ENCODE measurements around the gene RXFP3.
A peak's percentile ranks its signal among the peaks of the same experiment; 100 is the strongest.
"Not testable (repeated sequence)": the region's sequence is repeated elsewhere in the genome, so short reads cannot be mapped to it uniquely, and the experiment has no call there.

RXFP3 gene, protein sequence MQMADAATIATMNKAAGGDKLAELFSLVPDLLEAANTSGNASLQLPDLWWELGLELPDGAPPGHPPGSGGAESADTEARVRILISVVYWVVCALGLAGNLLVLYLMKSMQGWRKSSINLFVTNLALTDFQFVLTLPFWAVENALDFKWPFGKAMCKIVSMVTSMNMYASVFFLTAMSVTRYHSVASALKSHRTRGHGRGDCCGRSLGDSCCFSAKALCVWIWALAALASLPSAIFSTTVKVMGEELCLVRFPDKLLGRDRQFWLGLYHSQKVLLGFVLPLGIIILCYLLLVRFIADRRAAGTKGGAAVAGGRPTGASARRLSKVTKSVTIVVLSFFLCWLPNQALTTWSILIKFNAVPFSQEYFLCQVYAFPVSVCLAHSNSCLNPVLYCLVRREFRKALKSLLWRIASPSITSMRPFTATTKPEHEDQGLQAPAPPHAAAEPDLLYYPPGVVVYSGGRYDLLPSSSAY

DNA sequence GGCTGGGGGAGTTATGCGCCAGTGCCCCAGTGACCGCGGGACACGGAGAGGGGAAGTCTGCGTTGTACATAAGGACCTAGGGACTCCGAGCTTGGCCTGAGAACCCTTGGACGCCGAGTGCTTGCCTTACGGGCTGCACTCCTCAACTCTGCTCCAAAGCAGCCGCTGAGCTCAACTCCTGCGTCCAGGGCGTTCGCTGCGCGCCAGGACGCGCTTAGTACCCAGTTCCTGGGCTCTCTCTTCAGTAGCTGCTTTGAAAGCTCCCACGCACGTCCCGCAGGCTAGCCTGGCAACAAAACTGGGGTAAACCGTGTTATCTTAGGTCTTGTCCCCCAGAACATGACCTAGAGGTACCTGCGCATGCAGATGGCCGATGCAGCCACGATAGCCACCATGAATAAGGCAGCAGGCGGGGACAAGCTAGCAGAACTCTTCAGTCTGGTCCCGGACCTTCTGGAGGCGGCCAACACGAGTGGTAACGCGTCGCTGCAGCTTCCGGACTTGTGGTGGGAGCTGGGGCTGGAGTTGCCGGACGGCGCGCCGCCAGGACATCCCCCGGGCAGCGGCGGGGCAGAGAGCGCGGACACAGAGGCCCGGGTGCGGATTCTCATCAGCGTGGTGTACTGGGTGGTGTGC lies at the start of gene RXFP3:
RXFP3 (plus strand) TSS at position 6 of the 636 bp plus-strand sequence; CDS start at position 361, 355 bp downstream.
- peak; percentile 1 for DNase-seq

DNA sequence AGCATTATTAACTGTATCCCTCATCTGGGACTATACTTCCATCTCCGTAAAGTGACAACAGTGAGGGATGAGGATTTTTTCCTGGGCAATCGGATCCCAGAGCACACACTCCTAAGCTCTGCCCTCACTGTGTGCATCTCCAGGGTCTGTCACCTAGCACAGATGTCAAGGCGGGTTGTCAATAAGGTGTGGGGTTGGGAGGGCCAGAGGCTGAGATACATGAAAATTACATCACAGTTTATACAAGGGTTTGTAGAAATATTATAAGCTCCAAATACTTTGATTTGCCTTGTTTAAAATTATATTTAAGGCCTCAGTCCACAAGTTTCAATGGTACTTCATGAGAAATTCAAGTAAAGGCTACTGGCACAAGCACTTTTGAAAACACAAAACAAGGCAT lies 48.9 kb upstream of the RXFP3 start:
- no peak for DNase-seq

DNA sequence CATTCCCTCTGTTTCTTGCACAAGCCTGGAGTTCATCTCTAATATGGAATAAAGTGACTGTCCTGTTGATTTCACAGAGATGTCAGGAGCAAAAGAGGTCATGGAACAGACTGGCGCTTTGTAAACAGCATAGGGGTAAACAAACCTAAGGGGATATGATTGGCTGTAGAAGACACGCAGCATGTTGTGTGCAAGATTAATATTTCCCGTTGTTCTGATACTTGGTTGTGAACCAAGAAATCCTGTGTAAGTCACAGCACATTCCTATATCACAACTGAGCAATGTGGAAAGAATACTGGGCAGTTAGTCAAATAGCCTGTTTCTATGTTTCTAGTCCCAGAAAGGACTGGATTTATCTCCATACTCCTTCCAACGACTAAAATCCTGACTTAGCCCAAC lies 47.6 kb upstream of the RXFP3 start:
- DNase-seq, result no peak

DNA sequence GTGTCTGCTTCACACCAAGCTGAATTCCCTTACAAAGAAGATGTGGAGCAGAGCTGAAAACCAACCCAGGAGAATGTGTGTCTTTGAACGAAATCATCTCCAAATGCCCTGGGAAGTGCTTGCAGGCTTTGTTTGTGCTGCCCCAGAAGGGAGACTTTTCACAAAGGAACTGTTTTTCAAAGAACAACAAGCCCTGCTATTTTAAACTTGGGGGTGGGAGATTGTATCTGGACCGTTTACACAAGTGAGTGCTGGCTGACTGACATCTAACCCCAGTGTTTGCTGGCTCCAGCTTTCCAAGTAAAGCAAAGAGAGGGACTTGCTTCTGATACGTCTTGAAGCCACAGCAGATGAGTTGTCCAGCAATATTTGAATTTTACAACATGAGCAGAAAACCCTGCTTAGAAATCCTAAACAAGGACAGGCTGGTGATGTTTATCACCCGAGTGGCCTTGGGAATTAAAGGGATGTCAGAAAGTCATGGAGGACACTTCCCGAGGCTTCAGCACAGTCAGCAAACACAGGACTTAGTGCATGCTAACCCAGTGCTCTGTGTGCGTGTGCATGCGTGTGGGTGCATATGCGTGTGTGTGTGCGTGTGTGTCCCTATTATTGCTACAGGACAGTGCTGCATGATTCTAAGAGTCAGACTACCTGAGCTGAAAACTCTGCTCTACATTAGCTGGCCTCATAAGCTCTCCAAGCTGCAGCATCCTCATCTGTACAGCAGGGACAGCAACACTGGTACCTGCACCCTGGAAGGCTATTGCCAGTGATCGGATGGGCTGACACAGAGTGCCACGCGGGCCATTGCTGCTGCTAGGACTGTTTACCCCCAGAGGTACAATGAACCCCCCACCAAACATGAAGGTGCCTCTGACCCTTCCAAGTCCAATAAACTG lies 45.8 kb upstream of the RXFP3 start:
- no peak for DNase-seq

DNA sequence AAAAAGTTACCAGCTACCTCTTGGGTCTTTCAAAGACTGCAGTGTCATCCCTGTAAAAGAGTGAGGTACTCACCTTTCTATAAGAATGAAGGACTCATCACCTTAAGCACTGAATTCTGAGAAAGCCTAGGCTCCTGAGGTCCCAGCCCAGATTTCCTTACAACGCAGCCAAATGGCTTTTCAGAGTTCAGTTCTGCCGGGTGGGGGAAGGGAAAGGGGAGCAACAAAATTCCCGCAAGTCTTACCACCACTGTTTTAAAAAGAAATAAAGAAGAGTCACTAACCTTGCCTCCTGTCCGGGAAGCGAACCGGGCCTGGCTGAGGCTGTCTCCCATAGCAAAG lies 44.8 kb upstream of the RXFP3 start:
- no peak for DNase-seq

DNA sequence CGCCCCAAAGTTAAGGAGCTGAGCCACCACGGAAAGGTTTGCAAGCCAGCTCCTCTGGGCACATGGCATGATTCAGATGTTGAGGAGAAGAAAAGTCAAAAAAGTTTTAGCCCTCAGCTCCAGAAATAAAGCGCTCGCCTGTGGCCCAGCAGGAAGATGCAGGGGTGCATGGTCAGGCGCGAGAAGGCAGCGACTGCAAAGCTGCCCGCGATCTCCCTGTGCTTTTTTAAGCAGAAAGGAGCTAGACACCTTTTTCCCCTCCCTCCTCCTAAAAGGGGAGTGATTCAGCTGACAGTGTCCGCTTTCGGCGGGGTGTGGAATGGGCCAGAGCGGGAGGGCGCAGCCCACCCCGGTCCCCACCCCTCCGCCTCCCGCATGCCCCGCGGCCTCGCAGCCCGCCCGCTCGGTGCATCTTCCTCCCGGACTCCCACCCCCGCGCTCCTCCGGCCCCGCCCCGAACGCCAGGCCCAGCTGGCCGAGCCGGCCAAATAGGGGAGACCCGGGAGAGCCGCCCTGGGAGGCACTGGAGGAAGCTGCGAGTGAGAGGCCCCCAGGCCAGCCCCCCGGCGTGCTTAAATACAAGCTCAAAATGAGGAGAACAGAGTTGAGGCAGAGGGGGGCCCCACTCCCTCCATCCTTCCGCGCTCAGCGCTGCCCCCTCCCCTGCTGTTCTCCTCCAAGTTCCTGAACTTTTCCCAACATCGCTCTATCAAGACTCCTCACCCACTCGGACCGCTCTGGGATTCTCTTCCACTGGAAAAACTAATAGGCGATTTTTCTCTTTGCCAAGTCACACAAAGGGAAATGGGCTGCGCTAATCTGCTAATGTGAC lies 44.2 kb upstream of the RXFP3 start, which contains the start of gene ADAMTS12:
ADAMTS12 (minus strand) TSS at position 203 of the 832 bp plus-strand sequence; CDS start at position 69, 134 bp downstream.
- DNase-seq, result no peak

DNA sequence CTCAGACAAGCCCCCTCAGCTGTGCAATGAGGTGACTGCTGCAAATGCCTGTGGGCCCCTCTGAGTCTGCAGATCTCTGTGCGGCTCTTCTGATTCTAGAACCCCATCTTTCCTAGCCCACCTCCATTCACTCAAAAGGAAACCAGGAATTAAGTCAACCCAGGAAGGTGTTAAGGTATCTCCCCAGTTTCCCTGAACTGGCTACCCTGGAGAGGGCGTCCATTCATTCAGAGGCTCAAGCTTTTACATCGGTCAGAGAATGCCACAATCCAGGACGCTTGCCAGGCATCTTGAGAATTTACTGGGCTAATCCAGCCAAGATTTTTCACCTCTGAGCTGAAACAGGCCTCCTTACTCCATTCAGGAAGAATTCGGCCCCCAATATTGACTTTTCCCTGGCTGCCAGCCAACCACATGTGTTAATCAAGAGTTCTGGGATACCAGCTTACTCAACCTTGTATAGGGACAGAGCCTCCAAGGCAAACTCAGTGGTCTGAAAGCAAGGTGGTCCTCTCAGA lies 43.5 kb upstream of the RXFP3 start:
- no peak for DNase-seq

DNA sequence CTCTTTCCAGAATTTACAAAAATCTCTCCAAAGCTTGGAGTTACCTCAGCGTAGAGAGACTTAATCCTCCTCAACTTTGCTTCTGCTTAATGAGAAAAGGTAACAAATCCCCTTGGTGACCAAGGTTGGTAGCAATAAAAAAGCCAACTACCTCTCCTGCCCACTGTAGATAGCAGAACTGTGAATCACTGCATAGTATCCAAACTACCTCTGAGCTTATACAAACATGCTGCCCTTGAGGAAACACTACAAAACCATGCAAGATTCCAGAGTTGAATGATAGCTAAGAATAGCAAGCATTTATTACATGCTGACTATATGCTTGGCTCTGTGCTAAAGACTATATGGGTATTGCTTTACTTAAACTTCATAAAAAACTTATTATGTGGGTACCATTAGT lies 41.6 kb upstream of the RXFP3 start:
- no peak for DNase-seq

DNA sequence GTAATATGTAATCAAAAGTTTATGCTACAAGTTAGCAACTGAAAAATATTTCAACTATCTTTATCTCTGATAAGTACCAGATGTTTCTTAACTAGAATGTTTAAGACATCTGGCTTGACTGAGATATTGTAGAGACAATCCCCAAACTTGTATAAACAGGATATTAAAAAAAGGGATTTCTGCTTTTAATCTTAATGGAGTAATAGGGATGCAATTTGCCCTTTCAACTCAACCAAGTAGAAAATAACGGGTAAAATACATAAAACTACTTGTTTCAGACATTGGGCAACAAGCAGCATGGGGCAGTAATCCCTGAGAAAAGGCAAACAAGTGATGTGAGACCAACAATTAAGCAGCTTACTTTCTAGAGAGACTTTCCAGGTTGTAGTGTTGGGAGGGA lies 35.0 kb upstream of the RXFP3 start:
- DNase-seq, result no peak

DNA sequence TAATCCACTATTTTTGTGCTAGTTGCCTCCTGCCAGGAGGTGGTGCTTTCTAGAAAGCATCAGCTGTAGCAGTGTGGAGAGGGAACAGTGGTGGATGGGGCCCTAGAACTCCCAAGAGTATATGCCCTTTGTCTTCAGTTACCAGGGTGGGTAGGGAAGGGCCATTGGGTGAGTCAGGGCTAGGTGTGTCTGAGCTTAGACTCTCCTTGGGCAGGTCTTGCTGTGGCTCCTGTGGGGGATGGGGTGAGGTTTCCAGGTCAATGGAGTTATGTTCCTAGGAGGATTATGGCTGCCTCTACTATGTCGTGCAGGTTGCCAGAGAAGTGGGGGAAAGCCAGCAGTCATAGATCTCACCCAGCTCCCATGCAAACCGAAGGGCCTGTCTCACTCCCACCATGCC lies 33.1 kb upstream of the RXFP3 start:
- no peak for DNase-seq

DNA sequence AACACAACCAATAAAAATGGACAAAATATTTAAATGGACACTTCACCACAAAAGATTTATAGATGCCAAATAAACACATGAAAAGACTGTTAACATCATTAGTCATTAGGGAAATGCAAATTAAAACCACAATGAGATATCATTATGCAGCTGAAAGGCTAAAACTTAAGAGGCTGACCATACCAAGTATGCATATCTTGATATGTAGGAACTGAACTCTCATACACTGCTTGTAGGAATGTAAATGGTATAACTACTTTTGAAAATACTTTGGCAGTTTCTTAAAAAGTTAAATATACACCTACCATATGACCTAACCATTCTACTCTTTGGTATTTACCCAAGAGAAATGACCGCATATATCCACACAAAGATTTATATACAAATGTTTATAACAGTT lies 30.8 kb upstream of the RXFP3 start:
- no peak for DNase-seq

DNA sequence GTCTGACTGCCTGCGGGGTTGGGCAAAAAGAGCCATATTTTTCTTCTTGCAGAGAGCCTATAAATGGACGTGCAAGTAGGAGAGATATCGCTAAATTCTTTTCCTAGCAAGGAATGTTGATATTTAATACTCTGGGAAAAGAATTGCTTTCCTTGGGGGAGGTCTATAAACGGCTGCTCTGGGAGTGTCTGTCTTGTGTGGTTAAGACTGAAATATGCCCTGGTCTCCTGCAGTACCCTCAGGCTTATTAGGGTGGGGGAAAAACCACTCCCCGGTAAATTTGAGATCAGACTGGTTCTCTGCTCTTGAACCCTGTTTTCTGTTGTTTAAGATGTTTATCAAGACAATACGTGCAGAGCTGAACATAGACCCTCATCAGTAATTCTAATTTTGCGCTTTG lies 29.9 kb upstream of the RXFP3 start:
- DNase-seq, result not testable (repeated sequence)

DNA sequence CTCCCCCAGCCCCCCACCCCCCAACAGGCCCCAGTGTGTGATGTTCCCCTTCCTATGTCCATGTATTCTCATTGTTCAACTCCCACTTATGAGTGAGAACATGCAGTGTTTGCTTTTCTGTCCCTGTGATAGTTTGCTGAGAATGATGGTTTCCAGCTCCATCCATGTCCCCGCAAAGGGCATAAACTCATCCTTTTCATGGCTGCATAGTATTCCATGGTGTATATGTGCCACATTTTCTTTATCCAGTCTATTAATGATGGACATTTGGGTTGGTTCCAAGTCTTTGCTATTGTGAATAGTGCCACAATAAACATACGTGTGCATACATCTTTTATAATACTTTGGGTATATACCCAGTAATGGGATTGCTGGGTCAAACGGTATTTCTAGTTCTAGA lies 21.3 kb upstream of the RXFP3 start:
- DNase-seq, result not testable (repeated sequence)

DNA sequence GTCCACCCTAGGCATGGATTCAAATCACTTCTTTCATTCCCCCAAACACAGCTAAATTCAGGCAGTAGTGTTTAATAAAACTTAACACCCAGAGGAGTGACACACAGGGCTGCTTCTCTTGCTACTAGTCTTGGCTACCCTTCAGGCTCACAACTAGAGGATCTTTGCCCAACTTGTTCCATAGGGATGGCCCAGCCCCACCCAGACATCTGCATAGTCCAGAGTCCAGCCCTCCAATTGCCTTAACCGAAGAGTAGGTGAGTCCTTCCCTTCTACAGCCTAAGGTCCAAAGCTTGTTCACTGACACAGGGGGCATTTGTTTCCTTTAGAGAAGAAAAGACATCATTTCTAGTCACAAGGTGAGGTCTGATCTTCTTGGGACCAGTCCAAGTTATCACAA lies 15.2 kb upstream of the RXFP3 start:
- no peak for DNase-seq

DNA sequence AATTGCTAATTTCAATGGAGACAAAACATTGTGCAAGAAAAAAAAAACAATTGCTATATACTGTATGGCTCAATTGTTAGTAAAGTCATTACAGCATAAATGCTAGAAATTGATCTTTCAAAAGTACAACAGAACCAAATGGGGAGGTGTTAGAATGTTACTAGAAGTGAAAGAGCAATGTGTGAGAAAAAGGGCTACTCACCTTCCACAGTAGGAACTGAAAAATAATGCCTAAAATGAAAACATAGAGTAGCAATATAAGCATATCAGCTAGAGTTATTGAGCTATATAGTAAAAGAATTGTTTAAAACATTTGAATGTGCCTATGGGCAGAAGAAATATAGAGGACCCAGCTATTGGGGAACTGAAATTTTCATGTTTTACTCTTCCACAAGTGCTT lies 10.9 kb upstream of the RXFP3 start:
- no peak for DNase-seq

DNA sequence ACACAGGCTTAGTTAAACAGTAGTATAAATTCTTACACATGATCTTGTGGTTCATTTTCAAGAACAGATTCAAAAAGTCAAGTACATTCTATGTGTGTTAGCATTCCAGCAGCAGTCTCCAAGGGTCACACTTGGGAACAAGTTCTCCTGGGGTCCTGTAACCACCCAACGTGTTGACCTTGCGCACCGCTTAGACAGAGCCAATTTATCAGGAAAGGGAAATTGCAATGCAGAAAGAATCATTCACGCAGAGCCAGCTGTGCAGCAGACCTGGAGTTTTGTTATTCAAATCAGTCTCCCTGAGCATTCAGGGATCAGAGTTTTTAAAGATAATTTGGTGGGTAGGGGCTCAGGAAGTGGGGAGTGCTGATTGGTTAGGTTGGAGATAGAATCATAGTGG lies 8.5 kb upstream of the RXFP3 start:
- no peak for DNase-seq

DNA sequence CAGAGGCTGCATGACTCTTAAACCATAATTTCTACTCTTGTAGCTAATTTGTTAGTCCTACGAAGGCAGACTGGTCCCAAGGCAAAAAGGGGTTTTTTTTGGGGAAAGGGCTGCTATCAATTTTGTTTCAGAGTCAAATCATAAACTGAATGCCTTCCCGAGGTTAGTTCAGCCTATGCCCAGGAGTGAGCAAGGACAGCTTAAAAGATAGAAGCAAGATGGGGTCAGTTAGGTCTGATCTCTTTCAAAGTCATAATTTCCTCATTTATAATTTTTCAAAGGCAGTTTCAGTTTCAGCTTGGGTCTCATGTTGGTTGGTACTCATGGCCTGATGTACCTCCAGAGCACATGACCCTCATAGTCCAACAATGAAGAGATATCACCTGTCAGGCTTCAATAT lies 7.9 kb upstream of the RXFP3 start:
- no peak for DNase-seq

DNA sequence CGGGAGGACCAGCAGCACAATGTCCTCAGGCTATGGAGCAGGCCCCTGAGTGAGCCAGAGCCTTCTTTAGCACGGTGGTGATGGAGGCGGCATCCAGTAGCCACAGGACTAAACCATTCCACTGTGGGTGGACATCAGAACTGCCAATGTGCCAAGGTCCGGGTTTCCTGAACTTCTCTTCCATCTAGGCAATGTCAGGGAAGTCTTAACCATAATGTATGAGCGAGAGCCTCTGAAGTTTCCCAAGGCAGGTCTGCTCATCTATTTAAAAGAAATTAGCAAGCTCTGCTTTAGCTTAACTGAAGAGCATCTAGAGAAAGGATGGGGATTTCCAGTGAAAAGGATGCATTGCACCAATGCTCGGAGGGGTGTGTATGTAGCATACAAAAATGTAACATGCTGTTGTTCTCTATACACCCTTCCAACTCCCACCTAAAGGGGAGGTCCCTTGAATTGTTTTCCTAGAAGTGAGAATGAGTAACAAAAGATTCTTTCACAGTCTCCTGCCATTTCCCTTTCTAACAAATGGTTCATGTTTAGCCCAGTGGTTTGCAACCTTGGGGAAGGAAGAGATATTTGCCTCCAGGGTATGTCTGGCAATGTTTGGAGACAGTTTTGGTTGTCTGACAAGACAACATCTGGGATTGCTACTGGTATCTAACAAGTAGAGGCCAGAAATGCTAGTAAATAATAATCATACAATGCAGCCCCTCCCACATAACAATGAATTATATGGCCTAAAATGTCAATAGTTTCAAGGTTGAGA lies 6.1 kb upstream of the RXFP3 start:
- DNase-seq, result no peak

DNA sequence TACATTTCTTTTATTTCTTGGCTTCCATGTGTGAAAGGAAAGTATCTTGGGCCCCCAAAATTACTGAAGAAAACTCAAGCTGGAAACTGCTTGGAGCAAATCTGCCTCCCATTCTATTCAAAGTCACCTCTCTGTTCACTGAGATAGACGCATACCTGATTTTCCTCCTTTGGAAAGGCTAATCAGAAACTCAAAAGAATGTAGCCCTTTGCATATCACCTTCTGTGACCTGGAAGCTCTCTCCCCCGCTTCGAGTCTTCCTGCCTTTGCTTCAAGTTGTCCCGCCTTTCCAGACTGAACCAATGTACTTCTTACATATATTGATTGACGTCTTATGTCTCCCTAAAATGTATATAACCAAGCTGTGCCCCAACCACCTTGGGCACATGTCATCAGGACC lies 5.0 kb upstream of the RXFP3 start:
- no peak for DNase-seq

DNA sequence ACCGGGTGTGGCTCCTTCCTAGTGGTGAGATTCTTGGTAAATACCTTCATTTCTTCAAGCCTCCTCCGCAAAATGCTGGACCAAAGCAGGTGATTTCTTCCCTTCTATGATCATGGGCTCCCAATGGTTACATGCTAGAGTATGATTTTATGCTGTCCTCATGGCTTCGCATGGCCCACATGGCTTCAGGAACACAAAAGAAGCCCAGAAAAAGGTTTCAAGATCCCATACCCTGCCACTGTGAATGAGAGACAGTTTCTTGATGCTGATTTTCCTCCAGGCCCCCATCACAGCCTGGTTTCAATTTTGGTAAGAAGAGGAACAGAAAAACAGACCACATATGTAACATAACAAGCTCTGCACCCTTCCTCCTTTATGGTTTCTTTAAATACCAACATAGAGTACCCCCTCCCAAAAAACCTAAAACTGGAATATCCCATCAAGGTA lies 2.4 kb upstream of the RXFP3 start:
- no peak for DNase-seq

DNA sequence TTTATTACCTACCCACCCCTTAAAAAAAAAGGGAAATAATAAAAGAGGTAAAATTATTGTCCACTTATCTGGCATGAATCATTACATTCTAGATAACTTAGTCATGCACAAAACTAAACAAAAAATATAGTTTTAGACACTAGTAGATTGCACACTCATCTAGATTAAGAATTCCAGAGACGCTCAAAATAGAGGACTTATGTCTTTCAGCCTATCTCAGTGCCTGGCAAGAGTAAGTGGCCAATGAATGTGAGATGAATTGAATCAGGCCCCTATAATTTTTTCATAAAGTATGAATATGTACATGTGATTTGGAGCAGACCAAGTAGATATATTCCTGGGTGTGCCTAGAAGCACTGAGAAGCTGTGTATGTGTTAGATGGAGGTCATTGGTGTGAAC lies 2.0 kb upstream of the RXFP3 start:
- no peak for DNase-seq
